Measurements from ENCODE around the gene RGP1. TPM values are rescaled to one million over a fixed set of nuclear protein-coding genes. Genes with fewer than 3 reads are reported as not detected.

Gene RGP1
- polyA plus RNA-seq, 1 donor (not counting 4 experiments of a cell fraction or from before 2014, with no cell fraction given), result 18.3 TPM

DNA sequence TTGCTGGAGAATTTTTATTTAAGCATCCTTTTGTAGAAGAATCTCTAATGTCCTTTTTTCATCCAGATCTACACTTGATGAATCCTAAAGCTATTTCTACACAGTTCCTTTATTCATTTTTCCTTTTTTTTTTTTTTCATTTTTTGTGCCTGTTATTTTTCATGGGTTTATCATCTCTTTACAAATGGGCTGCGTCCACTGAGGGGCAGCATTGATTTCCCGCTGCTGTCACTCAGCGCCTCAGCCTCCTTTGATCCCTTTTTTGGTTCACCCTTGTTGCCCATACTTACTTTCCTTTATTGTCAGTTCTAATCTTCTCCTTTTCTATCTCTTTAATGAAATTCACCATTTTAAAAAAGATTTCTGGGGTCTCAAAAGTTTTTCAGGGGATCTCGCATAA is 10.7 kb downstream of the RGP1 start:
- FAIRE-seq (no peak), DNase-seq (ENCODE audit: low read depth, low spot score) (no peak)
- Histone ChIP-seq H2AFZ (ENCODE audit: control insufficient read depth, low read length) (no peak overlapping the region), H3K36me3 (ENCODE audit: control insufficient read depth in 2 of 2, extremely low read depth in 1 of 2, insufficient read depth in 2 of 2, low read length in 2 of 2) (peaks cover 1 to 3% of the 10 kb centered on the region in 2 experiments), H3K27me3 (ENCODE audit: control insufficient read depth, extremely low read depth, insufficient read depth, low read length) (no peaks in the 10 kb centered on the region), H4K20me1 (ENCODE audit: control insufficient read depth, extremely low read depth, insufficient read depth, low read length) (no peaks in the 10 kb centered on the region), H3K4me2 (ENCODE audit: control insufficient read depth, extremely low read depth, insufficient read depth, low read depth, low read length) (no peak overlapping the region), H3K9me3 (ENCODE audit: control insufficient read depth, low read depth, low read length) (no peaks in the 10 kb centered on the region), H3K79me2 (ENCODE audit: control insufficient read depth, insufficient read depth, low read length) (peaks cover 1% of the 10 kb centered on the region), H3K4me3 (ENCODE audit: control insufficient read depth in 2 of 3, extremely low read depth in 1 of 3, insufficient read depth in 2 of 3, low read depth in 1 of 3, low read length in 3 of 3) (no peak overlapping the region), H3K4me1 (ENCODE audit: control insufficient read depth, extremely low read depth, insufficient read depth, low read length) (peaks cover 3% of the 10 kb centered on the region), H3K27ac (ENCODE audit: control insufficient read depth, insufficient read depth, low read length) (no peak overlapping the region), H3K9ac (ENCODE audit: control insufficient read depth, extremely low read depth, insufficient read depth, low read length) (no peak overlapping the region), H3K9me1 (ENCODE audit: control insufficient read depth, extremely low read depth, insufficient read depth, low read length) (no peaks in the 10 kb centered on the region)
- dilution Hi-C loops (cut with MboI; ENCODE audit: extremely low pct_ligation_motif_present, low sequenced_read_pairs), result no loop called here
- no peak for TF ChIP-seq EZH2 (IDR thresholded peaks at IDR 0.05; ENCODE audit: low read length)
- TF ChIP-seq, protein P1, sequence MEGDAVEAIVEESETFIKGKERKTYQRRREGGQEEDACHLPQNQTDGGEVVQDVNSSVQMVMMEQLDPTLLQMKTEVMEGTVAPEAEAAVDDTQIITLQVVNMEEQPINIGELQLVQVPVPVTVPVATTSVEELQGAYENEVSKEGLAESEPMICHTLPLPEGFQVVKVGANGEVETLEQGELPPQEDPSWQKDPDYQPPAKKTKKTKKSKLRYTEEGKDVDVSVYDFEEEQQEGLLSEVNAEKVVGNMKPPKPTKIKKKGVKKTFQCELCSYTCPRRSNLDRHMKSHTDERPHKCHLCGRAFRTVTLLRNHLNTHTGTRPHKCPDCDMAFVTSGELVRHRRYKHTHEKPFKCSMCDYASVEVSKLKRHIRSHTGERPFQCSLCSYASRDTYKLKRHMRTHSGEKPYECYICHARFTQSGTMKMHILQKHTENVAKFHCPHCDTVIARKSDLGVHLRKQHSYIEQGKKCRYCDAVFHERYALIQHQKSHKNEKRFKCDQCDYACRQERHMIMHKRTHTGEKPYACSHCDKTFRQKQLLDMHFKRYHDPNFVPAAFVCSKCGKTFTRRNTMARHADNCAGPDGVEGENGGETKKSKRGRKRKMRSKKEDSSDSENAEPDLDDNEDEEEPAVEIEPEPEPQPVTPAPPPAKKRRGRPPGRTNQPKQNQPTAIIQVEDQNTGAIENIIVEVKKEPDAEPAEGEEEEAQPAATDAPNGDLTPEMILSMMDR (optimal IDR thresholded peaks at IDR 0.05 in 1 of 3, IDR thresholded peaks at IDR 0.05 in 1 of 3, conservative IDR thresholded peaks at IDR 0.05 in 1 of 3; ENCODE audit: extremely low read depth in 1 of 3, insufficient read depth in 2 of 3, low read length in 3 of 3), result no peak

DNA sequence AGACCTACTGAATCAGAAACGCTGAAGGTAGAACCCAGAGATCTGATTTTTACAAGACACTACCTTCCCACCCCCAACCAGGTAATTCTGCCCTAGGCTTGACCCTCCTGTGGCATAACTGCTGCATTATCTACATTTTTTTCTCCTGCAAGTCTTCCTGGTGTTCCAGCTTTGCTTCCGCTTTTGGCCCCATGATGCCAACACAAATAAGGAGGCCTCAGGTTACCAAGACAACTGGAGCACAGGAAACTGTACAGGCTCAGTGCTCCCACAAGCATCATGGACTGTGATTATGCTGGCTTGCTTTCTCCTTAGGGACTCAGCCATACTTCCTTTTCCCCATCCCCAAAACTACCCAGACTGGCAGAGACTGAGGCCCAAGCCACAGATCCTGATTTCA is 11.6 kb downstream of the RGP1 start:
- H3K9me1 ChIP-seq (ENCODE audit: control insufficient read depth, extremely low read depth, insufficient read depth, low read length), result no peaks in the 10 kb centered on the region
- no peak overlapping the region for H3K4me2 ChIP-seq (ENCODE audit: control insufficient read depth, extremely low read depth, insufficient read depth, low read depth, low read length)
- DNase-seq (ENCODE audit: low read depth, low spot score) (no peak), FAIRE-seq (no peak)
- peaks cover 3% of the 10 kb centered on the region for H3K4me1 ChIP-seq (ENCODE audit: control insufficient read depth, extremely low read depth, insufficient read depth, low read length)
- H3K9me3 ChIP-seq (ENCODE audit: control insufficient read depth, low read depth, low read length), result no peaks in the 10 kb centered on the region
- H2AFZ ChIP-seq (ENCODE audit: control insufficient read depth, low read length), result no peak overlapping the region
- peaks cover 1% of the 10 kb centered on the region for H3K79me2 ChIP-seq (ENCODE audit: control insufficient read depth, insufficient read depth, low read length)
- TF ChIP-seq, protein P1 (optimal IDR thresholded peaks at IDR 0.05 in 1 of 3, IDR thresholded peaks at IDR 0.05 in 1 of 3, conservative IDR thresholded peaks at IDR 0.05 in 1 of 3; ENCODE audit: extremely low read depth in 1 of 3, insufficient read depth in 2 of 3, low read length in 3 of 3), result no peak
- TF ChIP-seq EZH2 (IDR thresholded peaks at IDR 0.05; ENCODE audit: low read length), result no peak
- H3K27me3 ChIP-seq (ENCODE audit: control insufficient read depth, extremely low read depth, insufficient read depth, low read length), result no peaks in the 10 kb centered on the region
- H3K36me3 ChIP-seq (ENCODE audit: control insufficient read depth in 2 of 2, extremely low read depth in 1 of 2, insufficient read depth in 2 of 2, low read length in 2 of 2), result no peaks in the 10 kb centered on the region
- no peaks in the 10 kb centered on the region for H4K20me1 ChIP-seq (ENCODE audit: control insufficient read depth, extremely low read depth, insufficient read depth, low read length)
- dilution Hi-C loops (cut with MboI; ENCODE audit: extremely low pct_ligation_motif_present, low sequenced_read_pairs), result no loop called here
- no peak overlapping the region for H3K4me3 ChIP-seq (ENCODE audit: control insufficient read depth in 2 of 3, extremely low read depth in 1 of 3, insufficient read depth in 2 of 3, low read depth in 1 of 3, low read length in 3 of 3)
- no peak overlapping the region for H3K9ac ChIP-seq (ENCODE audit: control insufficient read depth, extremely low read depth, insufficient read depth, low read length)
- no peak overlapping the region for H3K27ac ChIP-seq (ENCODE audit: control insufficient read depth, insufficient read depth, low read length)

Measured in keratinocyte (primary cell).